A673 (cell line): ENCODE measurements around the gene ACSL3. TPM values are rescaled to one million over a fixed set of nuclear protein-coding genes. Genes with fewer than 3 reads are reported as not detected.
A peak's percentile ranks its signal among the peaks of the same experiment; 100 is the strongest.

Source experiments
- BruUV-seq: library from RNA; stranded (reverse); fragments of 400-500 nt; replicated peaks from 2 replicates; lab custom pipeline; 2021; lab: Mats Ljungman, UMichigan
- CTCF ChIA-PET: fragments of 300-600 bp; sonication (Branson Sonifier 250); formaldehyde crosslinking; loops from one replicate; lab custom pipeline; 2022; ENCODE audit warnings: antibody characterized with exemption; lab: Charles Lee
- POLR2A ChIA-PET: fragments of 300-600 bp; sonication (Branson Sonifier 250); formaldehyde crosslinking; loops from one replicate; lab custom pipeline; 2022; ENCODE audit warnings: antibody characterized with exemption; ENCODE audit not compliant: low non-redundant PET; lab: Charles Lee
- DNase-seq: peaks from one replicate; pipeline ENCODE4 v3.0.0-alpha.2; 2015; ENCODE audit warnings: low spot score
- H3K27ac ChIP-seq: fragments of 200-600 bp; sonication (generic); 2 replicates; pipeline ENCODE4 v1.5.1; 2016; ENCODE audit warnings: mixed run types, low read depth, mild to moderate bottlenecking, mixed read lengths, antibody characterized with exemption, low read length; ENCODE audit not compliant: poor library complexity, severe bottlenecking
- H3K27me3 ChIP-seq: fragments of 200-600 bp; sonication (generic); replicated peaks from 2 replicates; pipeline ENCODE4 v1.6.1; 2017; ENCODE audit warnings: mixed run types, low read depth, mild to moderate bottlenecking, mixed read lengths, antibody characterized with exemption, low read length; ENCODE audit not compliant: insufficient read depth, poor library complexity
- H3K36me3 ChIP-seq: fragments of 200-600 bp; sonication (generic); 2 replicates; pipeline ENCODE4 v1.6.1; 2016; ENCODE audit warnings: mixed run types, mild to moderate bottlenecking, mixed read lengths, antibody characterized with exemption, low read length; ENCODE audit not compliant: insufficient read depth, poor library complexity, severe bottlenecking
- H3K4me1 ChIP-seq: fragments of 200-600 bp; sonication (generic); 2 replicates; pipeline ENCODE4 v1.6.1; 2017; ENCODE audit warnings: mixed run types, mild to moderate bottlenecking, mixed read lengths, antibody characterized with exemption, low read length; ENCODE audit not compliant: insufficient read depth, poor library complexity, severe bottlenecking
- H3K4me3 ChIP-seq: fragments of 200-600 bp; sonication (generic); 2 replicates; pipeline ENCODE4 v1.5.1; 2016; ENCODE audit warnings: low read depth, mixed run types, mild to moderate bottlenecking, mixed read lengths, low read length; ENCODE audit not compliant: poor library complexity, severe bottlenecking
- H3K9me3 ChIP-seq: fragments of 200-600 bp; sonication (generic); 2 replicates; pipeline ENCODE4 v1.6.1; 2016; ENCODE audit warnings: mixed run types, low read depth, mild to moderate bottlenecking, mixed read lengths, antibody characterized with exemption, low read length; ENCODE audit not compliant: poor library complexity, severe bottlenecking
- CTCF ChIP-seq: fragments of 300-800, 200-600 bp; sonication (generic); conservative IDR thresholded peaks from 2 replicates; pipeline ENCODE4 v1.5.1; 2017; ENCODE audit warnings: low read depth, mild to moderate bottlenecking, antibody characterized with exemption, low read length, moderate library complexity, mixed read lengths
- EZH2 ChIP-seq: fragments of 200-600 bp; sonication (generic); IDR thresholded peaks from 2 replicates; pipeline ENCODE4 v1.6.1; 2017; ENCODE audit warnings: borderline replicate concordance, low read depth, mild to moderate bottlenecking, mixed read lengths, antibody characterized with exemption, low read length; ENCODE audit not compliant: poor library complexity, severe bottlenecking
- intact Hi-C: fragments of 100-400 bp; cut with micrococcal nuclease; formaldehyde crosslinking; loops from one replicate; pipeline ENCODE4 v1.10.0; 2022; ENCODE audit not compliant: unreplicated experiment
- total RNA-seq: library from RNA; stranded (reverse); gene quantifications from 2 replicates; pipeline ENCODE4 v1.2.3, GENCODE V29; 2021

Gene ACSL3
- total RNA-seq, 1 experiment from 2014 or later: 163 TPM

GRCh38 chr2:222912117-222912516 is 51.3 kb downstream of the ACSL3 start:
- TF ChIP-seq CTCF: no peak
- TF ChIP-seq EZH2: no peak
- Histone ChIP-seq H3K4me3 (no peak overlapping the region), H3K27me3 (no peaks in the 10 kb centered on the region), H3K27ac (peak overlapping the region; percentile 56), H3K9me3 (no peaks in the 10 kb centered on the region), H3K4me1 (peaks cover 43% of the 10 kb centered on the region), H3K36me3 (peaks cover 27% of the 10 kb centered on the region)
- no TSS peak for BruUV-seq
- peak; percentile 41 for DNase-seq
- POLR2A ChIA-PET: interaction anchor here (0.7 kb wide), 1 partner anchor 213 kb away, joined by 4 read pairs; no protein-coding TSS in a partner anchor
- CTCF ChIA-PET: no interaction called here
- intact Hi-C loops: no loop called here

DNA sequence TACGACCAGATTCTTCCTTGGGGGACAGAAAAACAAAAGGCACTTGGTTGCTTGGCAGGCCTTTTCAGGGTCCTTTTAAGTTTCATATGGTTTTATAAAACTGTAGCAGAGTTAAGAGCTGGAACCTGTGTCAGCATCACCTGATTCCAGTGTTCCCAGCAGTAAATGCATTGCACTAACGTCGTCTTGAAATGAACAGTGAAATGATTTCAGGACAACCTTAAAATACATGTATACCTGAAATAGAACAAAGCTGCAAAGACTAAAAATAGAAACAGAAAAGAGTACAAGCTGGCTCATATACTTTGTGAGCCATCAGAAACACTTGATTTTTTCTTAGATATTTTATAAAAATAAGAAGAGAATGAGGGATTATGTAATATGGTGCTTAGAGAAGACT is 51.9 kb downstream of the ACSL3 start:
- TF ChIP-seq CTCF (no peak), EZH2 (no peak)
- no peak for DNase-seq
- peaks cover 46% of the 10 kb centered on the region for H3K4me1 ChIP-seq
- ChIA-PET POLR2A (no interaction called here), CTCF (interaction anchor here (0.8 kb wide), 1 partner anchor 222 kb away, joined by 4 read pairs; no protein-coding TSS in a partner anchor)
- peaks cover 32% of the 10 kb centered on the region for H3K36me3 ChIP-seq
- H3K9me3 ChIP-seq: no peaks in the 10 kb centered on the region
- no TSS peak for BruUV-seq
- H3K4me3 ChIP-seq: no peak overlapping the region
- intact Hi-C loops: no loop called here
- no peaks in the 10 kb centered on the region for H3K27me3 ChIP-seq
- H3K27ac ChIP-seq: peak overlapping the region; percentile 56

DNA sequence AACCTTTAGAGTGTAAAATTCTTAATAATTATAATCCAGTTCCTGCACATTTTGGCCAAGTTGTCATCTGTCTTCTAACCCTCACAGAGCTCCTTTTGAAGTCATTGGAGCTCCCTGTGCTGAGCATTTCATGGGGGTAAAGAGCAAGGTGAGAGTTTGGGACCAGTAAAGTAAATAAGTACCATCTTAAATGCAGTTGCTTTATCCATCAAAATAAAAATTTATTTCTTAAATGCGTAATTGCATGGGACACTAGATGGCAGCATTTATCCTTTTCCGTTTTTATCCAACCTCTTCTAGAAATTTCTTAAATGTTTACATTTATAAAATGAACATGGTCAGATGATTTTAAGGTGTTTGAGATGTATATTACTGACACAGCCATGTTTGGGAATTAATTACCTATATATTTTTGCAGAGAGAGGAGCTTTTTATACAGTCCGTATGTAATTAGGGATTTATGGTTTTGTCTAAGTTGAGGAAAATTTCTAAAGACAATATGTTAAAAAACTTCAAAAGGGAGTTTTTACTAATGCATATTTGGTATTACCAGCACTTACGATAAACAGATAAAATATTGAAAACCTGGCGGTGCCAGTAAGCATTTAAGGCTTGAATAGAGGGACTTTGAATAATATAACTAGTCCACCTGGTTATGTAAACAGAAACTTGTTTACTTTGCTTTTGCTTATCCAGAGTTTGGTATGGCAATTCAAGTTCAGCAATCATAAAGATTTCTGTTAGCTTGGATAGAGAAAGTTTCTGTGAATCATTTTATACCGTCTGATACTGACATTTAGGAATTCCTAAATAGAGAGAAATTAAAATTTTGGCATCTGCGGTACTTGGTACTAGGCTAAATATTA is 54.5 kb downstream of the ACSL3 start:
- no TSS peak for BruUV-seq
- peak; percentile 37 for DNase-seq
- Histone ChIP-seq H3K36me3 (peaks cover 34% of the 10 kb centered on the region), H3K9me3 (no peaks in the 10 kb centered on the region), H3K4me1 (peaks cover 45% of the 10 kb centered on the region), H3K4me3 (no peak overlapping the region), H3K27ac (no peak overlapping the region), H3K27me3 (no peaks in the 10 kb centered on the region)
- TF ChIP-seq CTCF (peak; percentile 69), EZH2 (no peak)
- intact Hi-C loops: loop anchor here (5.0 kb wide), 1 partner anchor 882 kb away; no protein-coding TSS in a partner anchor
- ChIA-PET CTCF (no interaction called here), POLR2A (no interaction called here)
